Astrocyte of the hippocampus (primary cell): Measurements from ENCODE around the gene OR1J4.
"Not testable (repeated sequence)": the region's sequence is repeated elsewhere in the genome, so short reads cannot be mapped to it uniquely, and the experiment has no call there.

Experiments
- DNase-seq: peaks from one replicate; pipeline ENCODE4 v3.0.0; 2011; ENCODE audit warnings: low read depth, low spot score

Gene OR1J4

GRCh38 chr9:122518841-122519240 lies at the start of gene OR1J4:
Gene OR1J4 (plus strand): TSS chr9:122519141. CDS start chr9:122519141, 0 bp downstream.
- DNase-seq, result no peak

- DNase-seq, result no peak
Observed at GRCh38 chr9:122474561-122474960, 44.4 kb upstream of the OR1J4 start.

- no peak for DNase-seq
Observed at GRCh38 chr9:122475717-122476116, 43.2 kb upstream of the OR1J4 start.

GRCh38 chr9:122477346-122477745 lies 41.6 kb upstream of the OR1J4 start:
- no peak for DNase-seq

GRCh38 chr9:122477826-122478225 lies 41.1 kb upstream of the OR1J4 start, which contains the start of gene OR1J1:
Gene OR1J1 (minus strand): TSS chr9:122477926. CDS start chr9:122477926, 0 bp downstream.
- DNase-seq, result no peak

GRCh38 chr9:122479062-122479461 lies 39.9 kb upstream of the OR1J4 start:
- DNase-seq, result no peak

GRCh38 chr9:122498883-122499288 lies 20.1 kb upstream of the OR1J4 start:
- peak; percentile 35 for DNase-seq

GRCh38 chr9:122506964-122507363 lies 12.0 kb upstream of the OR1J4 start:
- DNase-seq, result no peak

GRCh38 chr9:122510502-122510901 lies 8.4 kb upstream of the OR1J4 start, which contains the start of gene OR1J2:
Gene OR1J2 (plus strand): TSS chr9:122510802. CDS start chr9:122510802, 0 bp downstream.
- no peak for DNase-seq

- DNase-seq, result no peak
Observed at GRCh38 chr9:122518226-122518625, 715 bp upstream of the OR1J4 start.

GRCh38 chr9:122519376-122519775 lies 435 bp downstream of the OR1J4 start:
- DNase-seq, result no peak

GRCh38 chr9:122526602-122527001 lies 7.7 kb downstream of the OR1J4 start:
- DNase-seq, result no peak

- DNase-seq, result no peak
Observed at GRCh38 chr9:122527193-122527592, 8.3 kb downstream of the OR1J4 start, which contains the start of gene OR1N1. Gene OR1N1 (minus strand): TSS chr9:122527293. CDS start chr9:122527293, 0 bp downstream.

GRCh38 chr9:122531157-122531556 lies 12.2 kb downstream of the OR1J4 start:
- not testable (repeated sequence) for DNase-seq

GRCh38 chr9:122536134-122536533 lies 17.2 kb downstream of the OR1J4 start:
- DNase-seq, result peak; percentile 7

- DNase-seq, result not testable (repeated sequence)
Observed at GRCh38 chr9:122537066-122537465, 18.1 kb downstream of the OR1J4 start.

- DNase-seq, result no peak
Observed at GRCh38 chr9:122538757-122539156, 19.8 kb downstream of the OR1J4 start.

- DNase-seq, result no peak
Observed at GRCh38 chr9:122546196-122546595, 27.3 kb downstream of the OR1J4 start.

GRCh38 chr9:122551371-122551770 lies 32.4 kb downstream of the OR1J4 start:
- no peak for DNase-seq

- no peak for DNase-seq
Observed at GRCh38 chr9:122552812-122553211, 33.9 kb downstream of the OR1J4 start, which contains the start of gene OR1N2. Gene OR1N2 (plus strand): TSS chr9:122553112. CDS start chr9:122553212, 100 bp downstream.

GRCh38 chr9:122561446-122561845 lies 42.5 kb downstream of the OR1J4 start:
- DNase-seq, result no peak

- no peak for DNase-seq
Observed at GRCh38 chr9:122562134-122562760, 43.3 kb downstream of the OR1J4 start.

- DNase-seq, result no peak
Observed at GRCh38 chr9:122567901-122568300, 49.0 kb downstream of the OR1J4 start.
